K562 (cell line): ENCODE results near the gene CTNNBL1. TPM values are rescaled to one million over a fixed set of nuclear protein-coding genes. Genes with fewer than 3 reads are reported as not detected.
A peak's percentile ranks its signal among the peaks of the same experiment; 100 is the strongest.

Source experiments
- ATAC-seq: fragments of 200-7000 bp; cut with Tn5 transposase; 3 replicates; pipeline ENCODE4 v1.9.1; 2020; ENCODE audit warnings: moderate library complexity
- BruUV-seq: library from RNA; stranded (reverse); fragments of 400-500 nt; replicated peaks from 2 replicates; lab custom pipeline; 2021; lab: Mats Ljungman, UMichigan
- CTCF ChIA-PET: fragments of 300-600 bp; formaldehyde crosslinking; extraction: SDS; loops from one replicate; lab custom pipeline; 2021; ENCODE audit warnings: low intra/inter-chr PET ratio; lab: Yijun Ruan, JAX
- POLR2A ChIA-PET: fragments of 300-600, 350-650 bp; sonication (Branson Sonifier 250); formaldehyde crosslinking; extraction: SDS; loops from one replicate; lab custom pipeline; 2021; ENCODE audit warnings: antibody characterized with exemption, inconsistent platforms; lab: Yijun Ruan, JAX
- DNase-seq, 4 experiments: peaks; one replicate each; pipeline versions ENCODE4 v3.0.0 to v3.0.0-alpha.2; 2011 to 2018; ENCODE audit warnings: low spot score in 3 of 4, mixed read lengths in 3 of 4; ENCODE audit errors: extremely low read depth in 1 of 4
- FAIRE-seq: peaks from 2 replicates; lab custom pipeline; 2011; peaks lifted over from hg19 to GRCh38; lab: Jason Lieb, UNC
- H2AFZ ChIP-seq: 2 replicates; pipeline ENCODE4 v1.6.0; 2011; ENCODE audit warnings: low read depth, low read length, control low read depth, inconsistent platforms
- H3K27ac ChIP-seq: fragments of 200-600 bp; 3 replicates; pipeline ENCODE4 v1.8.0; 2011; ENCODE audit warnings: low read depth, mild to moderate bottlenecking, control low read depth, inconsistent platforms, low read length, moderate library complexity, mixed read lengths; ENCODE audit errors: extremely low read depth
- H3K27me3 ChIP-seq, 2 experiments: fragments of 300-600 bp in 1 of 2; 2 replicates in 1 of 2; 3 replicates in 1 of 2; pipeline versions ENCODE4 v1.6.0 to v1.8.0; 2011; ENCODE audit warnings: inconsistent platforms in 2 of 2, low read length in 2 of 2, mild to moderate bottlenecking in 1 of 2, mixed read lengths in 1 of 2, moderate library complexity in 1 of 2; ENCODE audit not compliant: control insufficient read depth in 2 of 2, insufficient read depth in 2 of 2
- H3K36me3 ChIP-seq: fragments of 300-600 bp; 3 replicates; pipeline ENCODE4 v1.8.0; 2011; ENCODE audit warnings: mild to moderate bottlenecking, low read length, inconsistent platforms; ENCODE audit not compliant: control insufficient read depth, insufficient read depth
- H3K4me1 ChIP-seq, 2 experiments: fragments of 200-600 bp in 1 of 2; replicated peaks in 1 of 2; 2 replicates in 1 of 2; 3 replicates in 1 of 2; pipeline versions ENCODE4 v1.5.1 to v1.8.0; 2011; ENCODE audit warnings: inconsistent platforms in 2 of 2, low read length in 2 of 2, mild to moderate bottlenecking in 1 of 2, mixed read lengths in 1 of 2, moderate library complexity in 1 of 2; ENCODE audit not compliant: control insufficient read depth in 2 of 2, insufficient read depth in 2 of 2
- H3K4me2 ChIP-seq: 2 replicates; pipeline ENCODE4 v1.6.1; 2011; ENCODE audit warnings: low read length, control low read depth, inconsistent platforms, mixed read lengths; ENCODE audit not compliant: insufficient read depth
- H3K4me3 ChIP-seq: fragments of 200-600 bp; sonication (generic), shearing (Covaris generic); 2 replicates; pipeline ENCODE4 v1.5.1; 2016; ENCODE audit warnings: control low read depth, inconsistent platforms
- H3K79me2 ChIP-seq: fragments of 200-600 bp; 3 replicates; pipeline ENCODE4 v1.8.0; 2011; ENCODE audit warnings: low read length, inconsistent platforms; ENCODE audit not compliant: control insufficient read depth, insufficient read depth
- H3K9ac ChIP-seq, 2 experiments: 2 replicates each; pipeline versions ENCODE4 v1.6.0 to v1.6.1; 2011; ENCODE audit warnings: low read depth in 2 of 2, low read length in 2 of 2, control low read depth in 1 of 2, inconsistent platforms in 1 of 2, mild to moderate bottlenecking in 1 of 2, mixed read lengths in 1 of 2; ENCODE audit not compliant: insufficient read depth in 1 of 2
- H3K9me1 ChIP-seq: one replicate; pipeline ENCODE4 v1.6.0; 2011; ENCODE audit warnings: inconsistent platforms, mild to moderate bottlenecking, low read length, moderate library complexity; ENCODE audit not compliant: control insufficient read depth, insufficient read depth
- H3K9me3 ChIP-seq: replicated peaks from 2 replicates; pipeline ENCODE4 v1.5.1; 2011; ENCODE audit warnings: low read depth, low read length, inconsistent platforms; ENCODE audit not compliant: control insufficient read depth, insufficient read depth
- H4K20me1 ChIP-seq: replicated peaks from 2 replicates; pipeline ENCODE4 v1.6.1; 2011; ENCODE audit warnings: low read length, inconsistent platforms, mixed read lengths; ENCODE audit not compliant: control insufficient read depth, insufficient read depth
- ARID1B ChIP-seq: fragments of 450-650 bp; IDR thresholded peaks from 2 replicates; pipeline ENCODE4 v1.6.1; 2016; ENCODE audit warnings: antibody characterized with exemption, mild to moderate bottlenecking, inconsistent platforms
- ATF1 ChIP-seq, 2 experiments: fragments of 450-650 bp in 1 of 2; IDR thresholded peaks; 2 replicates each; pipeline ENCODE4 v1.6.1; 2016; ENCODE audit warnings: missing compliant biosample characterization in 1 of 2, missing genetic modification characterization in 1 of 2
- BHLHE40 ChIP-seq: IDR thresholded peaks from 2 replicates; pipeline ENCODE4 v1.6.1; 2011; ENCODE audit warnings: low read length, improper control_type of control experiment
- CBX2 ChIP-seq: fragments of 200-600 bp; sonication (generic); IDR thresholded peaks from one replicate; pipeline ENCODE4 v1.6.1; 2012; ENCODE audit warnings: mild to moderate bottlenecking, low read length, inconsistent platforms; ENCODE audit not compliant: insufficient read depth, poor library complexity, severe bottlenecking
- CBX8 ChIP-seq: fragments of 200-600 bp; sonication (generic); IDR thresholded peaks from 2 replicates; pipeline ENCODE4 v1.6.1; 2012; ENCODE audit warnings: borderline replicate concordance, mixed run types, low read depth, mild to moderate bottlenecking, moderate library complexity, mixed read lengths, low read length, control low read depth, inconsistent platforms; ENCODE audit not compliant: poor library complexity, severe bottlenecking; ENCODE audit errors: extremely low read depth
- EHMT2 ChIP-seq: fragments of 450-650 bp; IDR thresholded peaks from 2 replicates; pipeline ENCODE4 v1.6.1; 2018; ENCODE audit warnings: antibody characterized with exemption
- FOXA1 ChIP-seq: fragments of 450-650 bp; IDR thresholded peaks from 2 replicates; pipeline ENCODE4 v1.6.1; 2016; ENCODE audit warnings: mild to moderate bottlenecking, borderline replicate concordance
- HOXB6 ChIP-seq: fragments of 250-450 bp; sonication (Bioruptor Pico); IDR thresholded peaks from 2 replicates; pipeline ENCODE4 v1.5.1; 2022; ENCODE audit warnings: mild to moderate bottlenecking, borderline replicate concordance
- JUN ChIP-seq, 2 experiments: sonication (generic) in 1 of 2; formaldehyde crosslinking in 1 of 2; IDR thresholded peaks; 2 replicates each; pipeline versions ENCODE4 v1.6.1 to v1.8.0; 2012 to 2022; ENCODE audit warnings: borderline replicate concordance in 2 of 2, mild to moderate bottlenecking in 2 of 2, improper control_type of control experiment in 1 of 2, low read depth in 1 of 2, low read length in 1 of 2, missing genetic modification reagents in 1 of 2
- MBD2 ChIP-seq: sonication (generic); IDR thresholded peaks from 2 replicates; pipeline ENCODE4 v1.6.1; 2016; ENCODE audit warnings: low read depth, borderline replicate concordance
- MYNN ChIP-seq, 2 experiments: sonication (generic); formaldehyde crosslinking in 1 of 2; IDR thresholded peaks; 2 replicates each; pipeline versions ENCODE4 v1.5.0 to v1.6.1; 2016 to 2020; ENCODE audit warnings: antibody characterized with exemption in 1 of 2, missing genetic modification reagents in 1 of 2
- NR3C1 ChIP-seq: sonication (generic); formaldehyde crosslinking; IDR thresholded peaks from 2 replicates; pipeline ENCODE4 v1.8.1; 2022; ENCODE audit warnings: missing genetic modification reagents
- RBM17 ChIP-seq: fragments of 200-400 bp; formaldehyde crosslinking; IDR thresholded peaks from 2 replicates; pipeline ENCODE4 v1.6.1; 2017; ENCODE audit warnings: low read depth, mild to moderate bottlenecking, low read length, borderline replicate concordance
- RNF2 ChIP-seq: sonication (generic); IDR thresholded peaks from 2 replicates; pipeline ENCODE4 v1.6.1; 2016
- WGBS: fragments of 100-300 bp; shearing (Covaris generic); methylation state at CpG from one replicate; pipeline ENCODE4 v1.1.6; 2016; ENCODE audit warnings: low coverage, mixed read lengths; ENCODE audit not compliant: insufficient coverage; ENCODE audit errors: missing lambda C conversion rate; 5-methylcytosine and 5-hydroxymethylcytosine counted together
- in situ Hi-C: fragments of 300-500 bp; cut with MboI; formaldehyde crosslinking; loops from 4 replicates; pipeline ENCODE4 v1.15.0; 2018; ENCODE audit warnings: inconsistent platforms, mixed read lengths
- intact Hi-C: fragments of 100-400 bp; cut with micrococcal nuclease; formaldehyde crosslinking; loops from 2 replicates; pipeline ENCODE4 v1.14.2; 2022
- polyA plus RNA-seq, 8 experiments: library from polyadenylated mRNA; depleted of rRNA in 4 of 8; stranded (reverse) in 5 of 8; unstranded in 3 of 8; fragments of >200 nt; fragmentation: Nextera tagmentation in 2 of 8; fragmentation: Illumina TruSeq in 1 of 8; extraction: Ambion mirVana in 2 of 8; extraction: Trizol in 1 of 8; gene quantifications; 2 replicates each; pipeline versions ENCODE4 v1.2.1 to v1.2.3, GENCODE V29; 2011 to 2014; ENCODE audit warnings: inconsistent platforms in 1 of 8, missing spikeins in 1 of 8
- total RNA-seq, 7 experiments: library from RNA; depleted of rRNA in 6 of 7; stranded (reverse); fragments of >200 nt in 6 of 7; fragmentation: Illumina TruSeq in 2 of 7; extraction: Trizol in 2 of 7; gene quantifications; 2 replicates each; pipeline versions ENCODE4 v1.2.1 to v1.2.3, GENCODE V29; 2011 to 2021; ENCODE audit warnings: low replicate concordance in 1 of 7
- TF ChIP-seq, protein P1 (sequence below): fragments of 450-650 bp; IDR thresholded peaks from 2 replicates; pipeline ENCODE4 v1.6.1; 2017; ENCODE audit warnings: antibody characterized with exemption
- TF ChIP-seq, protein P2 (sequence below): sonication (generic); formaldehyde crosslinking; IDR thresholded peaks from 2 replicates; pipeline ENCODE4 v1.9.0; 2022; ENCODE audit warnings: mild to moderate bottlenecking, missing genetic modification reagents
- TF ChIP-seq, protein P3 (sequence below): fragments of 250-450 bp; sonication (Bioruptor Pico); IDR thresholded peaks from 2 replicates; pipeline ENCODE4 v1.5.0; 2021

CTNNBL1 gene
- total and polyA plus RNA-seq, 9 of the 15 experiments (the other 6 are each of a cell fraction or from before 2014, with no cell fraction given): 32.4 to 85.6 (median 43.6) TPM

DNA sequence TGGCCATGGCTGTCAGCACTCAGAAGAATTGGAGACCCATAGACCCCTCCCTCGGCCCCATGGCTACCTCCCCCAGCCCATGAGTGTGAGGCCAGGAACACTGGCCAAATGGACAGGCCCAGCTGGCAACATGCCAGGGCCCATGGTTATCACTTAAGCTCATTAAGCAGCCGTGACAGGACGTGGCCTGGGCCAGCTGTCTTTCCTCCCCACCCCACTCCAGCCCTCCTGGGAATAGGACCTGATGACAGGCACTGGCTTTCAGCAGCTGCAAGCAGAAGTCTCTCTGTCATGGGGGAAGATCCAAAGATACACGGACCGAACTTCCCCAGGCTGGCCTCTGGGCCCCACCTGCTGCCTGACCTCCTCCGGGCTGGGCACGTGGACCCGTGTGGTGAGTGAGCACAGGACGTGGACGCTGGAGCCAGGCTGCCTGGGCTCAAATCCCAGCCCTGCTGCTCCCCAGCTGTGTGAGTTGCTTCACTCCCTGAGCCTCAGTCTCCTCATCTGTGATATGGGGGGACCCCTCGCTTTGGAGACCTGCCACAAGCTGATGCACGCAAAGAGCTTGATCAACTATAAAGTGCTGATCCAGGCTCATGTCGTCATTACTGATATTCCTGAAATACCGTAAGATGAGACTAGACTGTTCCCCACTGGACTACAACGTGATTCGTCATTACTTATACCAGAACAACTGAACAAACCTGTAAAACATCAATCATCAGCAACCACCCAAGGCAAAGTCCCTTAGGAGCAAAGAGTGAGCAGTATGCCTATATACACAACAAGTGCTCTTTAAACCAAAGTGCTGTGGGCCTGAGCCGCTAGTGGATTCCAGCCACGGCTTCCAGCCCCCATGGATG lies 187.1 kb downstream of the CTNNBL1 start:
- H3K4me2 ChIP-seq: no peak overlapping the region
- H2AFZ ChIP-seq: no peak overlapping the region
- H3K9ac ChIP-seq: peak overlapping the region in 1 of 2 experiments; percentile 81; a peak in 2 of 4 replicates
- DNase-seq (peak; percentile 63 to 71 (median 66)), ATAC-seq (peak; percentile 70), FAIRE-seq (peak; percentile 78)
- peaks cover 12% of the 10 kb centered on the region; the same call in 1 of the 2 replicates for H4K20me1 ChIP-seq
- H3K9me3 ChIP-seq: no peaks in the 10 kb centered on the region
- H3K9me1 ChIP-seq: no peaks in the 10 kb centered on the region
- WGBS: 9% methylated on average over 18 of the region's 18 CpGs
- H3K36me3 ChIP-seq: no peaks in the 10 kb centered on the region
- H3K27me3 ChIP-seq: peaks cover 36 to 70% of the 10 kb centered on the region in 2 experiments
- H3K27ac ChIP-seq: no peak overlapping the region
- no peak overlapping the region for H3K4me3 ChIP-seq
- ChIA-PET POLR2A (interaction anchor here (0.6 to 1.2 kb wide), 5 partner anchors 9 to 340 kb away, joined by 3 to 6 read pairs (median 5); no protein-coding TSS in a partner anchor), CTCF (no interaction called here)
- no peaks in the 10 kb centered on the region for H3K79me2 ChIP-seq
- intact Hi-C loops (no loop called here), in situ Hi-C loops (no loop called here)
- no TSS peak for BruUV-seq
- peaks cover 11 to 14% of the 10 kb centered on the region in 2 experiments; a peak in 4 of 5 replicates for H3K4me1 ChIP-seq
- TF ChIP-seq MYNN (IDR thresholded peaks at IDR 0.05) (no peak), MYNN (CRISPR knock-in tag; IDR thresholded peaks at IDR 0.05) (no peak), CBX8 (no peak), RNF2 (no peak), CBX2 (no peak), RBM17 (no peak), JUN (IDR thresholded peaks at IDR 0.05; ENCODE audit: borderline replicate concordance, low read depth, low read length) (no peak), JUN (CRISPR knock-in tag; IDR thresholded peaks at IDR 0.05; ENCODE audit: borderline replicate concordance) (no peak), NR3C1 (CRISPR knock-in tag) (no peak), MBD2 (no peak), EHMT2 (no peak), FOXA1 (no peak), ARID1B (peak; percentile 46), BHLHE40 (peak; percentile 64), HOXB6 (CRISPR knock-in tag) (no peak), ATF1 (CRISPR knock-in tag; IDR thresholded peaks at IDR 0.05) (no peak), ATF1 (tag; IDR thresholded peaks at IDR 0.05) (0 out of 2 replicates have a peak, but pooled peaks have one; percentile 32)
- TF ChIP-seq, protein P1, sequence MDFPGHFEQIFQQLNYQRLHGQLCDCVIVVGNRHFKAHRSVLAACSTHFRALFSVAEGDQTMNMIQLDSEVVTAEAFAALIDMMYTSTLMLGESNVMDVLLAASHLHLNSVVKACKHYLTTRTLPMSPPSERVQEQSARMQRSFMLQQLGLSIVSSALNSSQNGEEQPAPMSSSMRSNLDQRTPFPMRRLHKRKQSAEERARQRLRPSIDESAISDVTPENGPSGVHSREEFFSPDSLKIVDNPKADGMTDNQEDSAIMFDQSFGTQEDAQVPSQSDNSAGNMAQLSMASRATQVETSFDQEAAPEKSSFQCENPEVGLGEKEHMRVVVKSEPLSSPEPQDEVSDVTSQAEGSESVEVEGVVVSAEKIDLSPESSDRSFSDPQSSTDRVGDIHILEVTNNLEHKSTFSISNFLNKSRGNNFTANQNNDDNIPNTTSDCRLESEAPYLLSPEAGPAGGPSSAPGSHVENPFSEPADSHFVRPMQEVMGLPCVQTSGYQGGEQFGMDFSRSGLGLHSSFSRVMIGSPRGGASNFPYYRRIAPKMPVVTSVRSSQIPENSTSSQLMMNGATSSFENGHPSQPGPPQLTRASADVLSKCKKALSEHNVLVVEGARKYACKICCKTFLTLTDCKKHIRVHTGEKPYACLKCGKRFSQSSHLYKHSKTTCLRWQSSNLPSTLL: no peak
- TF ChIP-seq, protein P2, sequence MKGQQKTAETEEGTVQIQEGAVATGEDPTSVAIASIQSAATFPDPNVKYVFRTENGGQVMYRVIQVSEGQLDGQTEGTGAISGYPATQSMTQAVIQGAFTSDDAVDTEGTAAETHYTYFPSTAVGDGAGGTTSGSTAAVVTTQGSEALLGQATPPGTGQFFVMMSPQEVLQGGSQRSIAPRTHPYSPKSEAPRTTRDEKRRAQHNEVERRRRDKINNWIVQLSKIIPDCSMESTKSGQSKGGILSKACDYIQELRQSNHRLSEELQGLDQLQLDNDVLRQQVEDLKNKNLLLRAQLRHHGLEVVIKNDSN (CRISPR knock-in tag): peak; percentile 45
- TF ChIP-seq, protein P3, sequence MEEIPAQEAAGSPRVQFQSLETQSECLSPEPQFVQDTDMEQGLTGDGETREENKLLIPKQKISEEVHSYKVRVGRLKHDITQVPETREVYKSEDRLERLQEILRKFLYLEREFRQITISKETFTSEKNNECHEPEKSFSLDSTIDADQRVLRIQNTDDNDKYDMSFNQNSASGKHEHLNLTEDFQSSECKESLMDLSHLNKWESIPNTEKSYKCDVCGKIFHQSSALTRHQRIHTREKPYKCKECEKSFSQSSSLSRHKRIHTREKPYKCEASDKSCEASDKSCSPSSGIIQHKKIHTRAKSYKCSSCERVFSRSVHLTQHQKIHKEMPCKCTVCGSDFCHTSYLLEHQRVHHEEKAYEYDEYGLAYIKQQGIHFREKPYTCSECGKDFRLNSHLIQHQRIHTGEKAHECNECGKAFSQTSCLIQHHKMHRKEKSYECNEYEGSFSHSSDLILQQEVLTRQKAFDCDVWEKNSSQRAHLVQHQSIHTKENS (CRISPR knock-in tag): no peak
